Parathyroid adenoma (tissue), 2 donors: Measurements from ENCODE around the gene CACNA1C.

ENCODE experiments used
- H2AFZ ChIP-seq: fragments of 300-600 bp; sonication (generic); one replicate; pipeline ENCODE4 v1.7.0; 2017; ENCODE audit warnings: antibody characterized with exemption, mild to moderate bottlenecking
- H3K27ac ChIP-seq: fragments of 300-600 bp; sonication (generic); one replicate; pipeline ENCODE4 v1.7.0; 2017
- H3K27me3 ChIP-seq: fragments of 300-600 bp; sonication (generic); one replicate; pipeline ENCODE4 v1.7.0; 2017; ENCODE audit warnings: low read length; ENCODE audit not compliant: control insufficient read depth, insufficient read depth
- H3K36me3 ChIP-seq: fragments of 300-600 bp; sonication (generic); one replicate; pipeline ENCODE4 v1.7.0; 2017; ENCODE audit warnings: low read length; ENCODE audit not compliant: control insufficient read depth, insufficient read depth
- H3K4me1 ChIP-seq: fragments of 300-600 bp; sonication (generic); one replicate; pipeline ENCODE4 v1.7.0; 2017; ENCODE audit warnings: control low read depth
- H3K4me2 ChIP-seq: fragments of 300-600 bp; sonication (generic); one replicate; pipeline ENCODE4 v1.7.0; 2017; ENCODE audit warnings: low read length
- H3K4me3 ChIP-seq: fragments of 300-600 bp; sonication (generic); one replicate; pipeline ENCODE4 v1.7.0; 2017; ENCODE audit warnings: low read depth, low read length
- H3K79me2 ChIP-seq: fragments of 300-600 bp; sonication (generic); one replicate; pipeline ENCODE4 v1.7.0; 2017; ENCODE audit warnings: control low read depth
- H3K9ac ChIP-seq: fragments of 300-600 bp; sonication (generic); one replicate; pipeline ENCODE4 v1.7.0; 2017; ENCODE audit warnings: mild to moderate bottlenecking
- H3K9me3 ChIP-seq: fragments of 300-600 bp; sonication (generic); one replicate; pipeline ENCODE4 v1.7.0; 2017; ENCODE audit warnings: low read length; ENCODE audit not compliant: control insufficient read depth
- CTCF ChIP-seq: fragments of 300-600 bp; sonication (generic); IDR thresholded peaks from one replicate; pipeline ENCODE4 v1.7.0; 2017; ENCODE audit warnings: antibody characterized with exemption, mild to moderate bottlenecking
- donor health status: primary hyperparathyroidism.

The CACNA1C gene

DNA sequence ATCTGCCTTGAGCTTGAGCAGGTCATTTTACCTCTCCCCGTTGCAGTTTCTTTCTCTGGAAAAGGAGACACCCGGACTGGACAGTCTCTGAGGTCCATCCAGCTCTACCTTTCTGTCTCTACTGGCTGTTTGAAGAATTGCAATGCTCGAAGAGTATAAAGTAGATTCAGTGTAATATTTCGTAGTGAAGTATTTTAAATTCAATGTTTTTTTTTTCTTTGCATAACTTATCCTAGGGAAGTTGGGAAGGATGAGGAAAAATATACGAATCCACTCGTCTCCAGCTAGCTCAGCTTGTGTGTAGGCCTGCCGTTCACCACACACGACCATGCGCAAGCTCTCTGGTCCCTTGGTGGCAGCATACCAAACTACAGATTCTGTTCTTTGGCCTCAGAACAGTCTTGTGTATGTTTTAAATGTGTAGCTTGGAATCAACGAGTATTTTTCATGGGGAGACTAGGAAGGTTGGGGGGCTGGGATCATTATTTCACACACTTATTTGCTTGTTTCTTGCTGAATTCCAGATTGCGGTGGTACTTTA lies 307.9 kb downstream of the CACNA1C start:
- peak; percentile 8 for TF ChIP-seq CTCF
- Histone ChIP-seq H3K4me1 (no peaks in the 10 kb centered on the region), H3K27ac (no peak overlapping the region), H3K36me3 (no peaks in the 10 kb centered on the region), H2AFZ (no peak overlapping the region), H3K4me2 (no peak overlapping the region), H3K9me3 (no peaks in the 10 kb centered on the region), H3K4me3 (no peak overlapping the region), H3K79me2 (no peaks in the 10 kb centered on the region), H3K9ac (no peak overlapping the region), H3K27me3 (no peaks in the 10 kb centered on the region)

- no peaks in the 10 kb centered on the region for H3K79me2 ChIP-seq
- no peak overlapping the region for H2AFZ ChIP-seq
- H3K9me3 ChIP-seq: no peaks in the 10 kb centered on the region
- no peaks in the 10 kb centered on the region for H3K36me3 ChIP-seq
- H3K27me3 ChIP-seq: no peaks in the 10 kb centered on the region
- no peak overlapping the region for H3K27ac ChIP-seq
- H3K4me1 ChIP-seq: no peaks in the 10 kb centered on the region
- H3K9ac ChIP-seq: no peak overlapping the region
- no peak overlapping the region for H3K4me2 ChIP-seq
- TF ChIP-seq CTCF: no peak
- H3K4me3 ChIP-seq: no peak overlapping the region
These were observed 311.2 kb downstream of the CACNA1C start for GRCh38 chr12:2363836-2364609.

DNA sequence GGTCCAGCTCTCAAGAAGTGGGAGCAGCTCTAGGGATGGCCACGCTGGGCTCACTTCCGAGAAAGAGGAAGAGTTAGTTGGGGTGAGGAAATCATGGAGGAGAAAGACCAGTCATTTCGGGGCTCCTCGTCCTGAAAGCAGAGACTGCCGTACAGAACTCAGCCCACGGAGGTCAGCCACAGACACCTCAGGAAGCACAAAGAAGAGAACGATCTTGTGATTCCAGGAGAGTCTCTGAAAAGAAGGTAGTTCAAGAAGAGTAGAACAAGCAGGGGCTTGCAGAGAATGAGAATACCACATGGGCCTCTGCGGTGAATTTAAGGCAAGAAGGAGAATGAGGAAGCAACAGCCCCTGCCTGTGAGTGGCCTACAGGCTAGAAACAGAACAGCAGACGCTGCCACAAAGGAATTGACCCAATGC lies 311.9 kb downstream of the CACNA1C start:
- no peak for TF ChIP-seq CTCF
- H3K9ac ChIP-seq: no peak overlapping the region
- H3K4me1 ChIP-seq: no peaks in the 10 kb centered on the region
- no peaks in the 10 kb centered on the region for H3K27me3 ChIP-seq
- no peaks in the 10 kb centered on the region for H3K79me2 ChIP-seq
- no peaks in the 10 kb centered on the region for H3K36me3 ChIP-seq
- no peaks in the 10 kb centered on the region for H3K9me3 ChIP-seq
- H2AFZ ChIP-seq: no peak overlapping the region
- no peak overlapping the region for H3K27ac ChIP-seq
- H3K4me2 ChIP-seq: no peak overlapping the region
- H3K4me3 ChIP-seq: no peak overlapping the region

- Histone ChIP-seq H3K4me3 (no peak overlapping the region), H3K4me2 (no peak overlapping the region), H3K9ac (no peak overlapping the region), H3K27ac (no peak overlapping the region), H3K27me3 (no peaks in the 10 kb centered on the region), H3K4me1 (no peaks in the 10 kb centered on the region), H3K36me3 (no peaks in the 10 kb centered on the region), H2AFZ (no peak overlapping the region), H3K9me3 (no peaks in the 10 kb centered on the region), H3K79me2 (no peaks in the 10 kb centered on the region)
- TF ChIP-seq CTCF: no peak
These were observed 313.9 kb downstream of the CACNA1C start for GRCh38 chr12:2366711-2367110.

GRCh38 chr12:2372178-2372577 lies 319.4 kb downstream of the CACNA1C start:
- no peak overlapping the region for H3K9ac ChIP-seq
- TF ChIP-seq CTCF: no peak
- no peaks in the 10 kb centered on the region for H3K4me1 ChIP-seq
- no peaks in the 10 kb centered on the region for H3K36me3 ChIP-seq
- no peak overlapping the region for H3K27ac ChIP-seq
- no peak overlapping the region for H2AFZ ChIP-seq
- H3K4me2 ChIP-seq: no peak overlapping the region
- no peaks in the 10 kb centered on the region for H3K27me3 ChIP-seq
- no peaks in the 10 kb centered on the region for H3K9me3 ChIP-seq
- no peak overlapping the region for H3K4me3 ChIP-seq
- no peaks in the 10 kb centered on the region for H3K79me2 ChIP-seq
